ENCODE data around the gene CERS6. TPM values are rescaled to one million over a fixed set of nuclear protein-coding genes. Genes with fewer than 3 reads are reported as not detected.

The CERS6 gene
- total RNA-seq, 4 donors from 2014 or later: 17.6 to 31.1 (median 24.1) TPM

DNA sequence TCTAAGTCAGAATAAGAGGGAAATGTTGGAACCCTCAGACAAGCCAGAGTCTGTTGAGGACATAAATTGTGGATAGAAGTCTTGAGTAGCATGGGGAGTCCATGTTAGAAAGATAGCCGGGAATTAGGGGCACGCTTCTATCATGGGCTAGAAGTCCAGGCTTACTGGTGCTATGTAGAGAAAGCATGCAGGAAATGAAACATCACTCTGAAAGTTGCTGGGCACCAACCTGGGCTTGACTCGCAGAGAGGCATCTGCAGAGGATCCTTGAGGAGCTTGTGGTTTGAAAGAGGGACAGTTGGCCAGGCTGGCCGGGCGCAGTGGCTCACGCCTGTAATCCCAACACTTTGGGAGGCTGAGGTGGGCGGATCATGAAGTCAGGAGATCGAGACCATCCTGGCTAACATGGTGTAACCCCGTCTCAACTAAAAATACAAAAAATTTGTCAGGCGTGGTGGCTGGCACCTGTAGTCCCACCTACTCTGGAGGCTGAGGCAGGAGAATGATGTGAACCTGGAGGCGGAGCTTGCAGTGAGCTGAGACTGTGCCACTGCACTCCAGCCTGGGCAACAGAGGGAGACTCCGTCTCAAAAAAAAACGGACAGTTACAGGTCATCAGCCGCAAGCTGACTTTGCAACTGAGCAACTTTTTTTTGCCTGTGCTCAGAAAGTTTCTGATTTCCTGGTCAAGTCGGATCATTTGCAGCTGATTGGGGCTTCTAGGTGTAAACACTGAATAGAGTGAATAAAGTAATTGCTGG, 24.9 kb downstream of the CERS6 start:
- no peak for TF ChIP-seq CTCF (IDR thresholded peaks at IDR 0.05)
- no peak for TF ChIP-seq POLR2A (IDR thresholded peaks at IDR 0.05)
- no peaks in the 10 kb centered on the region for H3K36me3 ChIP-seq
- H3K27me3 ChIP-seq: no peaks in the 10 kb centered on the region
- no peaks in the 10 kb centered on the region for H3K9me3 ChIP-seq
- 86 to 91% methylated on average over 12 to 15 of the region's 15 CpGs for WGBS, 2 donors
- no peak overlapping the region for H3K27ac ChIP-seq
- intact Hi-C loops (cut with DNase I): no loop called here
- DNase-seq: no peak
- no peak overlapping the region for H3K4me3 ChIP-seq
- peaks cover 0 to 56% (median 0%) of the 10 kb centered on the region in 3 donors for H3K4me1 ChIP-seq

DNA sequence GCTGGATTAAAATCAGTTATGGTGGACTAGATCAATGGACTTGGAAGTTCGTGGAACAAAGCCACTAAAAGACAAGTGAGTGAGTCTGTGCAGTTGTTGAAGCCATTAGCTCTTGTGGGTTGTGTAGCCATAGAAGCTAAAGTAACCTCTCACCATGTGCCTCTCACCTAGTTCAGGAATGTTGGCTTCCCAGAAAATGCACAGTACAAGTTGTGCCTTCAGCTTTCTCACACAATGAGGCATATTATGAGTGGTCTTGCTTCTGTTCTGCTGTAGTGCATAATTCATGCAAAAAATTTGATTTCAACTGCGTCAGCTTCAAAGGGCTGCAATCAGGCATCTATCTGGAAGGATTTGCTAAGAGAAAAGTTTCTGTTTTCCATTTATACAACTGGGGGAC, 26.2 kb downstream of the CERS6 start:
- intact Hi-C loops (cut with DNase I): no loop called here
- Histone ChIP-seq H3K4me3 (no peak overlapping the region), H3K4me1 (peaks cover 0 to 43% (median 0%) of the 10 kb centered on the region in 3 donors), H3K9me3 (no peaks in the 10 kb centered on the region), H3K36me3 (no peaks in the 10 kb centered on the region), H3K27ac (no peak overlapping the region), H3K27me3 (no peaks in the 10 kb centered on the region)
- no peak for DNase-seq
- TF ChIP-seq CTCF (IDR thresholded peaks at IDR 0.05): no peak
- no peak for TF ChIP-seq POLR2A (IDR thresholded peaks at IDR 0.05)
- 36 to 66% methylated on average over 2 of the region's 2 CpGs for WGBS, 2 donors

- Histone ChIP-seq H3K27ac (no peak overlapping the region), H3K4me3 (no peak overlapping the region), H3K4me1 (peaks cover 0 to 35% (median 0%) of the 10 kb centered on the region in 3 donors), H3K9me3 (no peaks in the 10 kb centered on the region), H3K27me3 (no peaks in the 10 kb centered on the region), H3K36me3 (no peaks in the 10 kb centered on the region)
- DNase-seq: no peak
- no peak for TF ChIP-seq CTCF (IDR thresholded peaks at IDR 0.05)
- TF ChIP-seq POLR2A (IDR thresholded peaks at IDR 0.05): no peak
- 86 to 92% methylated on average over 9 of the region's 9 CpGs for WGBS, 2 donors
- intact Hi-C loops (cut with DNase I): no loop called here
Measured at GRCh38 chr2:168482952-168483831, 27.1 kb downstream of the CERS6 start.

GRCh38 chr2:168486477-168486876, 30.4 kb downstream of the CERS6 start:
- DNase-seq: no peak
- no peak overlapping the region for H3K4me3 ChIP-seq
- no peak overlapping the region for H3K27ac ChIP-seq
- H3K36me3 ChIP-seq: no peaks in the 10 kb centered on the region
- no peak for TF ChIP-seq POLR2A (IDR thresholded peaks at IDR 0.05)
- no peak for TF ChIP-seq CTCF (IDR thresholded peaks at IDR 0.05)
- intact Hi-C loops (cut with DNase I): no loop called here
- H3K9me3 ChIP-seq: no peaks in the 10 kb centered on the region
- 86 to 93% methylated on average over 3 of the region's 3 CpGs for WGBS, 2 donors
- no peaks in the 10 kb centered on the region for H3K27me3 ChIP-seq
- H3K4me1 ChIP-seq: peaks cover 10 to 38% (median 10%) of the 10 kb centered on the region in 3 donors

Measured in esophagus squamous epithelium (tissue), 5 donors.